CD14-positive monocyte (primary cell): ENCODE data around the gene PTPN9. TPM values are rescaled to one million over a fixed set of nuclear protein-coding genes. Genes with fewer than 3 reads are reported as not detected.

Experiments used
- DNase-seq, 3 donors: peaks; one replicate each; pipeline ENCODE4 v3.0.0-alpha.2; 2011 to 2022
- H2AFZ ChIP-seq: 2 replicates; pipeline ENCODE4 v1.6.0; 2012; ENCODE audit warnings: mild to moderate bottlenecking, low read depth, low read length, inconsistent platforms; ENCODE audit not compliant: insufficient read depth, poor library complexity, severe bottlenecking
- H3K27ac ChIP-seq, 2 donors: 1 replicate in 1 of 2; 2 replicates in 1 of 2; pipeline ENCODE4 v1.5.1; 2012 to 2013; ENCODE audit warnings: low read length in 2 of 2, control low read depth in 1 of 2, inconsistent platforms in 1 of 2, low read depth in 1 of 2, mild to moderate bottlenecking in 1 of 2
- H3K27me3 ChIP-seq, 2 donors: one replicate each; pipeline versions ENCODE4 v1.6.0 to v1.6.1; 2011 to 2013; ENCODE audit warnings: low read length in 2 of 2; ENCODE audit not compliant: control insufficient read depth in 2 of 2, insufficient read depth in 2 of 2
- H3K36me3 ChIP-seq, 2 donors: replicated peaks in 1 of 2; 1 replicate in 1 of 2; 2 replicates in 1 of 2; pipeline versions ENCODE4 v1.5.1 to v1.6.1; 2012 to 2013; ENCODE audit warnings: low read length in 2 of 2, control low read depth in 1 of 2, inconsistent platforms in 1 of 2, mild to moderate bottlenecking in 1 of 2; ENCODE audit not compliant: insufficient read depth in 2 of 2, control insufficient read depth in 1 of 2
- H3K4me1 ChIP-seq, 2 donors: 1 replicate in 1 of 2; 2 replicates in 1 of 2; pipeline versions ENCODE4 v1.5.1 to v1.6.1; 2012 to 2013; ENCODE audit warnings: low read length in 2 of 2, control low read depth in 1 of 2, inconsistent platforms in 1 of 2, mild to moderate bottlenecking in 1 of 2, moderate library complexity in 1 of 2; ENCODE audit not compliant: insufficient read depth in 2 of 2, control insufficient read depth in 1 of 2
- H3K4me2 ChIP-seq: replicated peaks from 2 replicates; pipeline ENCODE3; 2012; ENCODE audit warnings: low read length, moderate library complexity, mild to moderate bottlenecking; ENCODE audit not compliant: poor library complexity, severe bottlenecking; ENCODE audit errors: extremely low read depth
- H3K4me3 ChIP-seq, 3 experiments: fragments of 200-600 bp in 1 of 3; sonication (generic) in 1 of 3; replicated peaks in 1 of 3; 1 replicate in 2 of 3; 2 replicates in 1 of 3; pipeline ENCODE4 v1.5.1; 2011 to 2013; ENCODE audit warnings: low read length in 3 of 3, mild to moderate bottlenecking in 3 of 3, control low read depth in 2 of 3, low read depth in 2 of 3, inconsistent platforms in 1 of 3, moderate library complexity in 1 of 3
- H3K79me2 ChIP-seq: 2 replicates; pipeline ENCODE4 v1.6.0; 2012; ENCODE audit warnings: mild to moderate bottlenecking, control low read depth, inconsistent platforms, low read length, moderate library complexity; ENCODE audit not compliant: insufficient read depth
- H3K9ac ChIP-seq: 2 replicates; pipeline ENCODE4 v1.6.0; 2017; ENCODE audit warnings: low read length, mild to moderate bottlenecking; ENCODE audit not compliant: insufficient read depth, poor library complexity, severe bottlenecking
- H3K9me3 ChIP-seq, 2 donors: replicated peaks in 1 of 2; 1 replicate in 1 of 2; 2 replicates in 1 of 2; pipeline versions ENCODE4 v1.5.1 to v1.6.1; 2012 to 2013; ENCODE audit warnings: low read length in 2 of 2, control low read depth in 1 of 2; ENCODE audit not compliant: control insufficient read depth in 1 of 2, insufficient read depth in 1 of 2
- H4K20me1 ChIP-seq: 2 replicates; pipeline ENCODE4 v1.6.0; 2012; ENCODE audit warnings: mild to moderate bottlenecking, low read length, control low read depth, moderate library complexity; ENCODE audit not compliant: insufficient read depth
- H3K27ac Mint-ChIP-seq, 7 donors: one replicate each; pipeline ENCODE4 v1.8.0; 2020; ENCODE audit warnings: mild to moderate bottlenecking in 7 of 7, mixed read lengths in 7 of 7, moderate library complexity in 6 of 7, inconsistent platforms in 2 of 7
- H3K27me3 Mint-ChIP-seq, 3 donors: one replicate each; pipeline ENCODE4 v1.8.0; 2021 to 2022; ENCODE audit warnings: low read depth in 3 of 3, mild to moderate bottlenecking in 3 of 3, mixed read lengths in 3 of 3, moderate library complexity in 3 of 3, inconsistent platforms in 1 of 3
- H3K36me3 Mint-ChIP-seq, 2 donors: one replicate each; pipeline ENCODE4 v1.8.0; 2020; ENCODE audit warnings: mixed read lengths in 2 of 2, inconsistent platforms in 1 of 2, mild to moderate bottlenecking in 1 of 2
- H3K4me1 Mint-ChIP-seq: one replicate; pipeline ENCODE4 v1.8.0; 2020; ENCODE audit warnings: mild to moderate bottlenecking, mixed read lengths
- H3K4me3 Mint-ChIP-seq, 2 donors: one replicate each; pipeline ENCODE4 v1.8.0; 2020; ENCODE audit warnings: mild to moderate bottlenecking in 2 of 2, mixed read lengths in 2 of 2, moderate library complexity in 1 of 2
- H3K9me3 Mint-ChIP-seq, 7 donors: one replicate each; pipeline ENCODE4 v1.8.0; 2020 to 2022; ENCODE audit warnings: mixed read lengths in 7 of 7, mild to moderate bottlenecking in 6 of 7, moderate library complexity in 6 of 7, inconsistent platforms in 2 of 7
- WGBS: methylation state at CpG from one replicate; pipeline ENCODE4 v1.1.5; 2013; ENCODE audit warnings: missing lambda C conversion rate; ENCODE audit not compliant: insufficient coverage; 5-methylcytosine and 5-hydroxymethylcytosine counted together
- intact Hi-C, 2 donors: fragments of 100-400 bp; cut with micrococcal nuclease; formaldehyde crosslinking; loops; one replicate each; pipeline versions ENCODE4 v1.15.0 to v1.15.1; 2023
- polyA plus RNA-seq, 3 donors: library from polyadenylated mRNA; depleted of rRNA in 1 of 3; unstranded in 2 of 3; stranded (reverse) in 1 of 3; fragments of 300-500 nt in 2 of 3; fragments of >200 nt in 1 of 3; fragmentation: Illumina TruSeq in 2 of 3; gene quantifications; 1 replicate in 2 of 3; 2 replicates in 1 of 3; pipeline ENCODE4 v1.2.3, GENCODE V29; 2012 to 2021
- TF ChIP-seq, protein P1 (sequence below): fragments of 200-600 bp; IDR thresholded peaks from one replicate; pipeline ENCODE4 v1.8.0; 2022; ENCODE audit warnings: antibody characterized with exemption, mild to moderate bottlenecking

Gene PTPN9
- polyA plus RNA-seq, 3 donors, result 21.1 to 40.1 (median 28.0) TPM

DNA sequence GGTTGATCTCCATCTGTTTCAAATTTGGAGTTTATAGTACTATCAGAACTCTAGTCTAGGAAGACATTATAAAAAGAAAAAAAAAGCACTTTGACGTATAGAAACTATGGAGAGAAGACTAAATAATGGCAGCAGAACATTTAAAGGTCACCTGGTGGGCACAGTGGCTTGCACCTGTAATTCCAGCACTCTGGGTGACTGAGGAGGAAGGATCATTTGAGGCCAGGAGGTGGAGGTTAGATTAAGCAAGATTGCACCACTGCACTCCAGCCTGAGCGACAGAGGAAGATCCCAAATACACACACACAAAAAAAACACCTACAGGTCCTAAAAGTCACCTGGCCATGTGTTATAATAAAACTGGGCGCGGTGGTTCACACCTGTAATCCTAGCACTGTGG lies 141.4 kb downstream of the PTPN9 start:
- 100% methylated on average over 2 of the region's 4 CpGs for WGBS
- Histone ChIP-seq H3K9ac (no peak overlapping the region), H3K4me3 (no peak overlapping the region), H3K27me3 (no peaks in the 10 kb centered on the region), H3K27ac (peak overlapping the region in 1 of 2 donors; percentile 27), H3K4me1 (no peaks in the 10 kb centered on the region), H3K36me3 (peaks cover 4 to 38% of the 10 kb centered on the region in 2 donors), H3K9me3 (no peaks in the 10 kb centered on the region), H3K79me2 (peaks cover 99% of the 10 kb centered on the region), H3K4me2 (no peak overlapping the region), H2AFZ (no peak overlapping the region), H4K20me1 (peaks cover 96% of the 10 kb centered on the region)
- H3K36me3 Mint-ChIP-seq, result peaks cover 21 to 59% of the 10 kb centered on the region in 2 donors
- H3K27ac Mint-ChIP-seq, result peak overlapping the region in 2 of 7 donors; percentile 52 to 63
- TF ChIP-seq, protein P1, sequence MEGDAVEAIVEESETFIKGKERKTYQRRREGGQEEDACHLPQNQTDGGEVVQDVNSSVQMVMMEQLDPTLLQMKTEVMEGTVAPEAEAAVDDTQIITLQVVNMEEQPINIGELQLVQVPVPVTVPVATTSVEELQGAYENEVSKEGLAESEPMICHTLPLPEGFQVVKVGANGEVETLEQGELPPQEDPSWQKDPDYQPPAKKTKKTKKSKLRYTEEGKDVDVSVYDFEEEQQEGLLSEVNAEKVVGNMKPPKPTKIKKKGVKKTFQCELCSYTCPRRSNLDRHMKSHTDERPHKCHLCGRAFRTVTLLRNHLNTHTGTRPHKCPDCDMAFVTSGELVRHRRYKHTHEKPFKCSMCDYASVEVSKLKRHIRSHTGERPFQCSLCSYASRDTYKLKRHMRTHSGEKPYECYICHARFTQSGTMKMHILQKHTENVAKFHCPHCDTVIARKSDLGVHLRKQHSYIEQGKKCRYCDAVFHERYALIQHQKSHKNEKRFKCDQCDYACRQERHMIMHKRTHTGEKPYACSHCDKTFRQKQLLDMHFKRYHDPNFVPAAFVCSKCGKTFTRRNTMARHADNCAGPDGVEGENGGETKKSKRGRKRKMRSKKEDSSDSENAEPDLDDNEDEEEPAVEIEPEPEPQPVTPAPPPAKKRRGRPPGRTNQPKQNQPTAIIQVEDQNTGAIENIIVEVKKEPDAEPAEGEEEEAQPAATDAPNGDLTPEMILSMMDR, result no peak
- peaks cover 6% of the 10 kb centered on the region for H3K4me1 Mint-ChIP-seq
- no peak for DNase-seq
- no peak overlapping the region for H3K4me3 Mint-ChIP-seq
- peaks cover 0 to 2% (median 0%) of the 10 kb centered on the region in 3 donors for H3K27me3 Mint-ChIP-seq
- no peaks in the 10 kb centered on the region for H3K9me3 Mint-ChIP-seq
- intact Hi-C loops, result no loop called here

- H3K9ac ChIP-seq, result no peak overlapping the region
- no peak overlapping the region for H3K4me2 ChIP-seq
- 89% methylated on average over 1 of the region's 5 CpGs for WGBS
- intact Hi-C loops, result no loop called here
- Mint-ChIP-seq H3K4me1 (peaks cover 6% of the 10 kb centered on the region), H3K27ac (peak overlapping the region in 2 of 7 donors; percentile 36 to 76), H3K9me3 (no peaks in the 10 kb centered on the region), H3K36me3 (peaks cover 21 to 56% of the 10 kb centered on the region in 2 donors), H3K4me3 (no peak overlapping the region), H3K27me3 (peaks cover 0 to 2% (median 0%) of the 10 kb centered on the region in 3 donors)
- TF ChIP-seq, protein P1, result no peak
- peaks cover 99% of the 10 kb centered on the region for H3K79me2 ChIP-seq
- H3K36me3 ChIP-seq, result peaks cover 4 to 36% of the 10 kb centered on the region in 2 donors
- no peak for DNase-seq
- no peaks in the 10 kb centered on the region for H3K9me3 ChIP-seq
- H3K27me3 ChIP-seq, result no peaks in the 10 kb centered on the region
- H4K20me1 ChIP-seq, result peaks cover 95% of the 10 kb centered on the region
- H3K4me1 ChIP-seq, result no peaks in the 10 kb centered on the region
- H2AFZ ChIP-seq, result no peak overlapping the region
- H3K27ac ChIP-seq, result peak overlapping the region in 1 of 2 donors; percentile 27
- H3K4me3 ChIP-seq, result no peak overlapping the region
These were observed 142.2 kb downstream of the PTPN9 start for GRCh38 chr15:75436881-75437280.
